Ramos (cell line): ENCODE measurements around the gene MYO9B.

Experiments
- in situ Hi-C: fragments of 300-500 bp; cut with MboI; formaldehyde crosslinking; loops from one replicate; pipeline ENCODE4 v1.14.3; 2022; ENCODE audit warnings: low sequenced_read_pairs; ENCODE audit not compliant: unreplicated experiment

The MYO9B gene

DNA sequence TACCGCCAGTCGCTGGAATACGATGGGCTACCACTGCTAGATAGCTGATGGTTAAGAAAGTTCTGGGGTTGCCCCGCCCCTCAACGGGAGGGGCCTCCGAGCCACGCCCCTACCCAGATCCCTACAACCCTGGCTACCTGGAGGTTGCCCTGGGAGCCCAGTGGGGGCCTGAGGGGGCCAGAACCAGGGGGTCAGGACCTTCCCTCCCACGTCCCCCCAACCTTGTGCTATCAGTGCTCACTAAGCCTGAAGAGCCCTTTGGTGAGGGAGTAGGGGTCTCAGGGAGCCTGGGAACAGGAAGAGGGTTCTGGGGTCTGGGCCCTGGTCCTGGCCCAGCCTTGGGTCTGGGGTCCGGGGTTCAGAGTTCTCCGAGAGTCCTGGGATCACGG lies 159.3 kb downstream of the MYO9B start:
- in situ Hi-C loops: no loop called here

DNA sequence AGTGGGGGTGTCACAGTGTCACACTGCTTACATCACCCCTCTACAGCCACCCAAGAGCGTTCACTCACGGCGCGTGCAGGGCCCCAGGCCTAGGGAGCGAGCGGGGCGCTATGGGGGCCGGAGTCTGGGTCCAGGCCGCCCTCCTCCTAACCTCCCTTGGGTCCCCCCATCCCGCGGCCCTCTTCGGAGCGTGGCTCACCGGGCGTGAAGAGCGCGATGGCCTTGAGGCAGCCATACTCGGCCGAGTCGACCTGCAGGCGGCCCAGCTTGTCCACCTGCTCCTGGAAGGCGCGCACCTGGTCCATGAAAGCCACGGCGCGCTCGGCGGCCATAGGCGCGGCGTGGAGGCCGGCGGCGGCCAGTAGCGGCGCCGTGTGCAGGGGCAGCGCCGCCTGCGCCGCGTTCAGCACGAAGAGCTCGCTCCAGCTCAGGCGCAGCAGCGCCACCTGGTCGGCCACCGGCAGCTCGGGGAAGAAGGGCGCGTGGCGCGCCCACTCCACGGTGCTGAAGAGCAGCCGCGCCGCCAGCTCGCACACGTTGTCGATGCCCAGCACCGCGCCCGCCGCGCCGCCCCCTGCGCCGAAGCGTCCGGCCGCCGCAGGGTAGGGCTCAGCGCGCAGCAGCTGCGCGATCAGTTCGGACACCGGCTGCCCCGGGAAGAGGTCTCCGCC lies 159.9 kb downstream of the MYO9B start:
- in situ Hi-C loops: no loop called here

DNA sequence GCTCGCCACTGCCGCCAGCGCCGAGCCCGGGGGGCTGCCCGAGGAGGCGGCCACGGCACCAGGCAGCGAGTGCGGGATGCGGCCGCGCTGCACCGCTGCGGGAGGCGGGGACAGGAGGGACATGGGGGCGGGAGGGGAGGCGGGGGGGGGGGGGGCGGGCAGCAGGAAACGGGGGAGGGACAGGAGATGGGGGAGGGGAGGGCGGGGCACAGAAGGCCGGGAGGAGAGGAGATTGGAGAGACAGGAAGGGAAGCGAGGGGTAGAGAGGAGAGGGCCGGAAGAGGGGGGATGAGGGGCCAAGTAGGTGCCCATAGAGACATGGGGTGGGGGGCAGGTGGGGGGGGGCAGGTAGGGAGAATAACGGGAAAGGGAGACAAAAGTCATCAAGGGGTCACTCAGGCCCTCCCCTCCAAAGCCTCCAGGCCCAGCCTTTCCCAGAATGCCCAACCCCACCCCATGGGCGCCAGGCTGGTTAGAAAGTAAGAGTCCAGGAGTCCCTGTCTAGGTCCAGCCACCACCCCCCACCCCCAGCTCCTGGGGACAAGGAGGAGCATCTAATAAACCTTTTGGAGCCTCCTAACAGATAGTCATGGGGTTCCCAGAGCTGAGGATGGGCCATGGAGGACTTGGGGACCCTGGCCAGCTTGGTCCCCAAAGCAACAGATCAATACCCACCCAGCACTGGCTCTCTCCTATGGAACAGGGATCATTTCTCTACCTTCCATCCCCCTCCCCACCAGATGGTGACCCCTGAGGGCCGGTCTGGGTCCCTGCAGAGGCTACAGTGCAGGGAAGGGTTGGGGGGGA lies 160.6 kb downstream of the MYO9B start:
- in situ Hi-C loops: no loop called here

DNA sequence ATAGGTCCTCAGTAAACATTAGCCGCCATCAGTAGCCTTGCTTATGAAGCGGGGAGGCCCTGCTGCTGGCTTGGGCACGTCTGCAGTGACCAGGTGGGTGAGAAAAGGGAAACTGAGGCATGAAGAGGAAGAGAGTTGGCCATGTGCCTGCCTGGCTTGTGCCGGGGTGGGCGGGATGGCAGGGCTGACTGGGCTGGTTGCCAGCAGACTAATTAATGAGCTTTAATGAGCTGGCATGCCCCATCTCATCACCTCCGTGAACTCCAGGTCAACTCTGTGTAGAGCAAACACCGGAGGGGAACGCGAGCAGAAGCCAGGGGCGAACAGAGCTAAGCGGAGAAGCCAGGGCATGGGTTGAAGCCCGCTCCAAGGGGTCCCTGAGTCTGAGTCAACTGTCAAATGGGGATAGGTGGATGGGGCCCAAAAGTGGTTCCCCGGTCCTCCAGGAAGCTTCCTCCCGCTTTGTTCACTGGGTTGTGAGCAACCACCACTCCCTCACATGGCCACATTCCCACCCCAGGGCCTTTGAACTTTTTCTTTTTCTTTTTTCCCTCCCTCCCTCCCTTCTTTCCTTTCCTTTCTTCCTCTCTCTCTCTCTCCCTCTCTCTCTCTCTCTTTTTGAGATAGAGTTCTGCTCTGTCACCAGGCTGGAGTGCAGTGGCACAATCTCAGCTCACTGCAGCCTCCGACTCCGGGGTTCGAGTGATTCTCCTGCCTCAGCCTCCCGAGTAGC lies 161.4 kb downstream of the MYO9B start:
- in situ Hi-C loops: no loop called here

DNA sequence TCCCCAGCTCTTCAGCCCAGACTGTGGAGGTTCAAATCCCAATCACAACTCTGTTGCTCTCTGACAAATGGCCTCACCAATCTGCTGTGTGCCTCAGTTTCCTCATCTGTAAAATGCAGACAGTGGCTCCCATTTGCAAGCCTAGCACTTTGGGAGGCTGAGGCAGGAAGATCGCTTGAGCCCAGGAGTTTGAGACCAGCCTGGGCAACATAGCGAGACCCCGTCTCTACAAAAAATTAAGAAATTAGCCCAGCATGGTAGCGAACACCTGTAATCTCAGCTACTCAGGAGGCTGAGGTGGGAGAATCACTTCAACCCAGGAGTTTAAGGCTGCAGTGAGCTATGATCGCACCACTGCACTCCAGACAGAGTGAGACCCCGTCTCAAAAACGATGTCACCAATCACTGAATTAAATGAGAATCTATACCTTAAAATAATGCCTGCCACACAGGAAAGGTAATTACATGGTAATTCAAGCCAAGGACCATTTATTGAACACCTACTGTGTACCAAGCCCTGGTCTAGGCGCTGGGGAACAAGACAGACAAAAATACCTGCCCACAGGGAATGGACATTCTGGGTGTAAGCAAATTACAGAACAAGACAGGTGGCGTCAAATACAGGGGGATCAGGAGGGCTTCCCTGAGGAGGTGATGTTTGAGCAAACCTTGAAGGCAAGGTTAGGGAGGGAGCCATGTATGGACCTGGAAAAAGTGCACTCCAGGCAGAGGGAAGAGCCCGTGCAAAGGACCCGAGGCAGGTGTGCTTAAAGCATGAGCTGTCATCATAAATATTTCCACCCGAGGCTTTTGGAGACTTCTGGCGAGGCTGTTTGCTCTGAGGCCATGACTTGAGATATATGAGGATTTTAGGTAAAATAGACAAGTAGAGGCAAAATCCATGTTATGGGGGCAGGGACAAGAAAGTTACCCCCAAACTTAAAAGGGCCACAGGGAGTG lies 162.4 kb downstream of the MYO9B start:
- in situ Hi-C loops: no loop called here

DNA sequence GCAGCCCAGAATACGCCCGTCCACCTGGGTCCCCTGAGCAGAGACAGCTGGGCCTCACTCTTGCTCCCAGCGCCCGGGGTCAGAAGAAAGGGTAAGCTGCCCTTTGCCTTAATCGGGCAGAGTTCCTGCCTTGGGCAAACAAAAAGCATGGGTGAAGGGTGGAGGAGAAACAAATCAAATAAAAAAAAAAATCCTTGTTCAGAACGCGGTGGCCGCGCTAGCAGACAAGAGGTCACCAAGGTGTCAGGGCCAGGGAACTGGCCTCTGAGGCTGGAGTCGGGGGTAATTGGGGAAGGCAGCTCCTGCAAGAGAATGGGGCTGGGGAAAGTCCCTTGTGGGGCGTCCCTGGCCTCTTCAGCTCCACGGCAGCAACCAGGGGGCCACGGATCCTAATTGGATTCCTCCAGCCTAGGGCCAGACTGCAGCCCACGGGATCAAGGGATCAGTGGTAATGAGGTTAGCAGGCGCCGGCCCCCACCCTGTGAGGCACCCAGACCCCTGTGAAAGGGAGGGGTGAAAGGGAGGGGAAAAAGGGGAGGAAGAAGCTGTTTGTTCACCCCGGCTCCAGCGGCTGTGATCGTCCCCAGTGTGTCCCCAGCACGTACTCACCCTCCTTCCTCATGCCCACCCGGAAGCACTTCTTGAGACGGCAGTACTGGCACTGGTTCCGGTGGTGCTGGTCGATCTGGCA lies 164.6 kb downstream of the MYO9B start:
- in situ Hi-C loops: no loop called here

DNA sequence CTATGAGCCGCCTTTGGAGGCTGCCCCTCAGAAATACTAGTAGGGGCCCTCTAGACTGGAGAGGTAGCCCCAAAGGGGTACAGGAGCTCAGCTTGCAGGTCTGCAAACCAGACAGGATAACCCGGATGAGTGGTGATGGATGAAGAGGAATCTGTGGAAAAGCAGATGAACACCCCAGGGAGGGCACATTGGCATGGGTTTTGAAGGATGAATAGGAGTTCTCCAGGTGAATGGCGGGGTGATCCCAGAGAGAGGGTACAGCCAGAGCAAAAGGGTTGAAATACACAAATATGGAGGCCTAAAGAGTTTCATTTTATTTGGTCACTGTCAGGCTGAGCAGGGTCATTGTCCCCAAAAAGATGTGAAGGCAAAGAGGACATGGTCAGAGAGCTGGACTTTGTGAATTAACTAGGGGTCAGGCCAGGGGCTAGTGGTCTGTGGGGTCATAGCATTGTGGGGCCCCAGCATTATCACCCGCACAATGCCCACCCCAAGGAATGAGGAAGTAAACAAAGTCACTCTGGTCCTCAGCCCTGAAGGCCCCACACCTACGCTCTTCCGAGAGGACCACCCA lies 165.3 kb downstream of the MYO9B start:
- in situ Hi-C loops: no loop called here

DNA sequence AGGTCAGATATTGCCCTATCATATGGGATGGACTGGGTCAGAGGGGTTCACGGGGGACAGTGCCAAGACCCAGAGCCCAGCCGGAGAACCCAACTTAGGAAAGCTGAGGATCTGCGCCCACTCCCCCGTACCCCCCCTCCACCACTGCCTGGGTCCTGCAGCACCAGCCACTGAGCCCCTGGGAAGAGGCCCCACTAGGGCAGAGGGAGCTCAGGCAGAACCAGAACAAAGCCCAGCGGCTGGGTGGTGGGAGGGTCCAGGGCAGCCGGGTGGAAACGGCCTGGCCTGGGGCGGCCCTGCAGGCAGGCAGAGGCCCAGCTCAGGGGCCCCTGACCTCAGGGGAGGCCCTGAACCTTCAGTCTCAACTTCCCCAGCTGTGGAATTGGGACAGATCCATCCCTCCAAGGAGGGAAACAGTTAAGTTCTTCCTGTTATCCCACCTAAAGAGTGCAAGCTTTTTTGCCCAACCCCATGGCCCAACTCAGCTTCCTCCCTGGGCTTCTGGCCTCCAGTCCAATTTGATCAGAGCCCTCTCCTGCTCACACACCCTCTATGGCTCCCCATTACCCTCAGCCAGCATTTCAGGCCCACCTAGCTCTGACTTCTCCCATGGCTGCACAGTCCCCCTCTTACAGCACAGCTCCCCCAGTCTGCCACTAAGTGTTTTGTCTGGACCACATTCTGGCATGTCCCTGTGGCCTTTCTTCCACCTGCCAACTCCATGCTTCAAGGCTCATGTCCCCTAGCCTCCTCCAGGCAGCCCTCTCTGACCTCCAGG lies 167.0 kb downstream of the MYO9B start:
- in situ Hi-C loops: no loop called here

DNA sequence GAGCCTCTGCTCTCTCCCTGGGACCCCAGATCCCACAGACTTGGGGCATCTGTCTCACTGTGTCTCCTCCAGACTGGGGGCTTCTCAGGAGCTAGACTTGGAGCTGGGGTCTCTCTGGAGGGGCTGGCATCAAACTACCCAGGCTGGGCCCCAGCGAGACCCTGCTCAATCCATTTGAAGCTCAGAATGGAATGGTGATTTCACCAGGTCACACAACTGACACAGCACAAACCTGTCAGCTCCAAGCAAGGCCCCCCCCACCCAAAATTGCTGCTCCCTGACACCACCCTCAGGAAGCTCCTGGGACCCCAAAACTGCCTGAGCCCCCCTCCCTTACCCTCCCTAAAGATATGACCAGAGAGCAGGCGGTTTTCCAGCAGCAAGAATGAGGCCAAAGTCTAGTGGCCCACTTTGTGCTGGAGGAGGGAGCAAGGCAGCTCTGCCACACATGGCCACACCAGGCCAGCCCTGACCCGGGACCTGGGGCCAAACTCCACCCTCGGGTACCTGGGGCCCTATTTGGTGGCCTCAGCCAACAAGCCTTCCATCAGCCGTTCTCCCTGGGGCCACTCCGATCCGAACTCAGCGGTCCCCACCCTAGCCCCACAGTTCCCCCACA lies 167.7 kb downstream of the MYO9B start:
- in situ Hi-C loops: no loop called here

DNA sequence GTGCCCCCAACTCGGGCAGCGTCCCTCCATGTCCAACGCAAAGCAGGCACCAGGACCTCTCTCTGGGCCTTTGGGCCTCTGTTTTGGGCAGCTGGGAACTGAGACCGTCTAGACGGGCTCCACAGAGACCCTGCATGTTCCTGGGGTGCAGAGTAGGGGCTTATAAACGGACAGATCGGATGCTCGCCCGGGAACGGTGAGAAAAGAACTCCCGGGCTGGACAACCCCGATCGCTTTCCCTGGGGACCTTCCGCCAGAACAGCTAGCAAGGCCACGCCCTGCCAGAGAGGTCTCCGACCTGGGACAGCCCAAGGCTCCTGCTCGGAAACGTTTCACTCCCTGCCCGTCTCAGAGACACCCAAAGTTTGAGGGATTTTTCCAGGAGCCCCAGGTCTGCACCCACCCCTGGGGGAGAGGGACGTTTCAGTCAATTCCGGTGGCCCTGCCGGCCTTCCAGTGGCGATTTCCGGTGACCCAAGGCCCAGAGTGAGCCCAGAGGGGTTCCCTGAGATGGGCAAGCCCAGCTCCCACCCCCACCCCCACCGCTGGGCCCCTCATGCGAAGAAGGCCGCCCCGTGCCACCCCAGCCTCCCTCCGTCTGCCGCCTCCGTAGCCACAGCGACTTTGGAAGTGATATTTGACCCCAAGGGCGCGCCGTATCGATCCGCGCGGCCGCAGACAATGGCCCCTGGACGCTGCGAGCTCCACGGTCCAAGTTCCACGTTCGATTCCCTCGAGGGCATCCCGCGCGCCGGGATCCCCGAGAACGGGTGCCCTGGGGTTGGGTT lies 168.4 kb downstream of the MYO9B start:
- in situ Hi-C loops: no loop called here

DNA sequence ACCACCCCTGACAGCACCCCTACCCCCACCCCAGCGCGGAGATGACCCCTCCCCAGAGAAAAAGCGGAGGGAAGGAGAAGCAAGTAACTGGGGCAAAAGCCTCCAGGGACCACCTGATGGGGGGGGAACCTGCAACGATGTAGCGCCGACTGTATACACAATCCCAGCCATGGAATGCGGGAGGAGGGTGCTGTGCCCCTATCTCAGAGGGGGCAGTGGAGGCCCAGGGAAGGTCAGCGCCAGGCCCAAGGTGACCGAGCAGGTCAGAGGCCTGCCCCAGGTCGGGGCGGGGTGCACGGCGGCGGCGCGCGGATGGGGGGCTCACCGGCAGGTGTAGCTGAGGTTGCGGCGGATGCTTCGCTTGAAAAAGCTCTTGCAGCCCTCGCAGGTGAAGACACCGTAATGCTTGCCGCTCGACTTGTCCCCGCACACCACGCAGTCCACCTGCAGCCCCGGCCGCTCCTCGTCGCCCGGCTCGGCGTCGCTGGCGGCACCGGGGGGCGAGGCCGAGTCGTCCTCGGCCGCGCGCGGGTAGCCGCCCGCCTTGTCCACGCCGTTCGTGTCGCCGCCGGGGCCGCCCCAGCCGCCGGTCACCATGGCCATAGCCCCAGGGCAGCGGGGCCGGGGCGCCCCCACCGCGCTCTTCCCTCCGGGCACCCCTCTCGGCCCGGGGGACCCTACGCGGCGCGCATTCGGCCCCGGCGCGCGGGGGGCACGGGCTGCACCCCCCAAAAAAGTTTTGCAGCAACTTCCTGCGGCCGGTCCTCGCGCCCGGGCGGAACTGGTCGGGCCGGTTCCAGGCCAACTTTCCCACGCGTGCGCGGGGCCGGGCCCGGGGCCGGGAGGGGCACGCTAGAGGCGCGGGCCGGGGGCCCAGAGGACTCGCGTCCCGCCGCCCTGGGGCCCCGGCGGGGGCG lies 169.3 kb downstream of the MYO9B start:
- in situ Hi-C loops: no loop called here

DNA sequence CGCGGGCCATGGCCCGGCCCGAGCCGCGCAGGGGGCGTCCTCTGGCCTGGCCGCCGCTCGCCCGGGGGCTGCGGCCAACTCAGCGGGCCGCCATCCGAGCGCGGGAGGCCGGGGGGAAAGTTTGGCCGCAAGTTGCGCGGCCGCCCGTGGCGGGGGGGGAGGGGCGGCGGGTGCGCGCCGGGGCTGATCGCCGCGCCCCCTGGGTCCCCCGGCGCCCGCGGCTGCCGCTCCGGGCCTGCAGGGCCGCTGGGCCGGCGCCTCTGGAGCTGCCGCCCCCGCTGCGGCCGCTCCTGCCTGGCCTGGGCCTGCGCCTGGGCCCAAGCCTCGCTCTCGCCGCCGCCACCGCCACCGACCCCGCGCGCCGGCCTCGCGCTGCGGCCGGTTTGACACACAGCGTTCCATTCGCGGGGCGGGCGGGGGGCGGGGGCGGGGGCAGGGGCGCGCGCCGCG lies 170.0 kb downstream of the MYO9B start, which contains the start of gene NR2F6:
TSS of gene NR2F6 (minus strand) at position 385 of the 450 bp plus-strand sequence. CDS start 699 bp downstream, outside the sequence.
- in situ Hi-C loops: no loop called here

DNA sequence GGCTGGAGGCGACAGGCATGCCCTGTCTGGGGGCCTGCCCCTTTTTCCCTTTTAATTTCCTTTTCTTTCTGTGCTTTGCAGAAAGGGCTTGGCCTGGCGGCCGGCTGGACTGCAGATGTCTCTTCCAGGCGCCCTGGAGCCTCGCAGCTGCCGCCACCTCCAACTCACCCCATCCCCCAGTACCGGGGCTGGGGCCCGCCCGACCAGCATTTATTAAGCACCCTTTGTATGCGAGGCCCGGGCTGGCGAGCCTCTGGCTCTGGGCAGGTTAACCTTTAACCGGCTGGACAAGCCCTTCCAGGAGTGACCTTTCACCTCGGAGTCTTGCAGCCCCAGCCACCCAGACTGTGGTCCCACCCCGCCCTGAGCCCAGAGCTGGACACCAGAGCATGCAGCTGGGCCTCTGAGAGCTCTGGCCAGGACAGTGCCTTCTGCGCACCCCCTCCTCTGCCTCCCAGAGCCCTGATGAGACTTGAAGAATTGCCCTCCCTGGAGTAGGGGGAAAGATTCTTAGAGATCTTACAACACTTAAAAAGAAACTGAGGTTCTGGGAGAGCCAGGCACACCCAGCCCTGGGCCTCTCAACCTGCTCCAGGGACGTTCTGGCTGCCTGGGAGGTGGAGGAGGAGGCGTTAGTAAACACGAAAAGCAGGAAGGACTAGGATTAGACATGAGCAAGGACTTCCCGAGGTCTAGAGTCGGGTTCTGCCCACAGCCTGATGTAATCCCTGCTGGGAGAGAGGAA lies 171.3 kb downstream of the MYO9B start:
- in situ Hi-C loops: no loop called here

DNA sequence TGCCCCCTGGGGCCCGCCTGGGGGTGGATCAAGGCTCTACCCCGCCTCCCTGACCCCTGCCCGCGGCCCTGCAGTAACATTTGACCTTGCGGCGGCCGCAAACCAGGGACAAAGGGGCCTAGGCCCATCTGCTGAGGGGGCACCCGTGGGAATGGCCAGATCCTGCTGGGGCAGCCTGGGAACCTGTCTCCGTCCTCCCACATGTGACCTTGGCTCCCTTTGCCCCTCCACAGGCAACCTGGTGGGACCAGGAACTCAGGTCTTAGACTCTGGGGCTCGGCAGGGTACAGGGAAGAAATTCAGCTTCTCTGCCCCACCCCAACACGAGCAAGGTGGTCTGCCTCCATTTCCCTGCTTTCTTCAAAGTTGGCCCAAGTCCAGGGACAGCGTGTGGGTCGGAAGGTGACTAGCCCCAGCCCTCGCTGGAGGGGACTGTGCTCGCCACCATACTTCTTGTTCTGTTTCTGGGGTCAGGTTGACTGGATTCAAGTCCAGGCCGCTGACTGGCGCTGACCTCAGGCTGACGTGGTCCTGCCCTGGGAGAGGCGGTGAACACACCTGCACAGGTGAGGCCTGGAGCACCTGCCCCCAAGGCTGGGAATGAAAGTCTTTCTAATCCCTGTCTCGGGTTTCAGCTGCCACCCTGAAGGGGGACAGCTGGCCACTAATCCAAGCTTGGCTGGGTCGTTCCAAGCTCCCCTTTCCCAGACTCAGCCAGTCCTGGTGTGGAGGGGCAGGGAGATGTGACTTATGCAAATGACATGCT lies 172.6 kb downstream of the MYO9B start:
- in situ Hi-C loops: no loop called here
